Mesenchymal stem cell (in vitro differentiated cells and primary cell): ENCODE measurements around the gene FLT3LG.
A peak's percentile ranks its signal among the peaks of the same experiment; 100 is the strongest.

Experiments used
- DNase-seq: peaks from one replicate; pipeline ENCODE4 v3.0.0-alpha.2; 2013
- H2AFZ ChIP-seq: one replicate; pipeline ENCODE4 v1.6.1; 2013; ENCODE audit warnings: low read depth, mild to moderate bottlenecking, control low read depth, inconsistent platforms, low read length, moderate library complexity
- H2AK5ac ChIP-seq: 2 replicates; pipeline ENCODE4 v1.6.1; 2013; ENCODE audit warnings: low read length, moderate library complexity, mild to moderate bottlenecking, inconsistent platforms; ENCODE audit not compliant: severe bottlenecking
- H2BK120ac ChIP-seq: one replicate; pipeline ENCODE4 v1.6.1; 2013; ENCODE audit warnings: low read depth, mild to moderate bottlenecking, inconsistent platforms, low read length, moderate library complexity
- H2BK12ac ChIP-seq, 2 experiments: one replicate each; pipeline ENCODE4 v1.6.1; 2013; ENCODE audit warnings: inconsistent platforms in 2 of 2, low read length in 2 of 2, mild to moderate bottlenecking in 2 of 2, moderate library complexity in 2 of 2, control low read depth in 1 of 2
- H2BK15ac ChIP-seq: one replicate; pipeline ENCODE4 v1.6.1; 2013; ENCODE audit warnings: mild to moderate bottlenecking, low read depth, inconsistent platforms; ENCODE audit not compliant: poor library complexity, severe bottlenecking
- H2BK5ac ChIP-seq: 2 replicates; pipeline ENCODE4 v1.6.1; 2013; ENCODE audit warnings: low read depth, mild to moderate bottlenecking, low read length, control low read depth, inconsistent platforms; ENCODE audit not compliant: poor library complexity, severe bottlenecking
- H3K14ac ChIP-seq, 2 experiments: one replicate each; pipeline ENCODE4 v1.6.1; 2013; ENCODE audit warnings: inconsistent platforms in 2 of 2, low read length in 2 of 2, control low read depth in 1 of 2, mild to moderate bottlenecking in 1 of 2, moderate library complexity in 1 of 2
- H3K18ac ChIP-seq, 2 experiments: one replicate each; pipeline ENCODE4 v1.6.1; 2013; ENCODE audit warnings: inconsistent platforms in 2 of 2, low read length in 2 of 2, control low read depth in 1 of 2, low read depth in 1 of 2, mild to moderate bottlenecking in 1 of 2
- H3K23ac ChIP-seq, 2 experiments: one replicate each; pipeline ENCODE4 v1.6.1; 2013; ENCODE audit warnings: inconsistent platforms in 2 of 2, low read length in 2 of 2, mild to moderate bottlenecking in 2 of 2, moderate library complexity in 2 of 2, control low read depth in 1 of 2
- H3K27ac ChIP-seq: 2 replicates; pipeline ENCODE4 v1.5.1; 2013; ENCODE audit warnings: mild to moderate bottlenecking, moderate library complexity, low read length, control low read depth, inconsistent platforms; ENCODE audit not compliant: poor library complexity, severe bottlenecking
- H3K27me3 ChIP-seq, 2 experiments: 2 replicates each; pipeline versions ENCODE4 v1.6.1 to v1.7.0; 2013; ENCODE audit warnings: low read length in 2 of 2, mild to moderate bottlenecking in 2 of 2, moderate library complexity in 2 of 2, control low read depth in 1 of 2, inconsistent platforms in 1 of 2; ENCODE audit not compliant: control insufficient read depth in 1 of 2, insufficient read depth in 1 of 2
- H3K36me3 ChIP-seq, 2 experiments: 2 replicates each; pipeline versions ENCODE4 v1.6.1 to v1.7.0; 2013; ENCODE audit warnings: low read length in 2 of 2, control low read depth in 1 of 2, inconsistent platforms in 1 of 2, low read depth in 1 of 2, mild to moderate bottlenecking in 1 of 2; ENCODE audit not compliant: insufficient read depth in 2 of 2, control insufficient read depth in 1 of 2
- H3K4ac ChIP-seq, 2 experiments: one replicate each; pipeline ENCODE4 v1.6.1; 2013; ENCODE audit warnings: inconsistent platforms in 2 of 2, low read length in 2 of 2, mild to moderate bottlenecking in 2 of 2, moderate library complexity in 2 of 2, control low read depth in 1 of 2, low read depth in 1 of 2
- H3K4me1 ChIP-seq: 2 replicates; pipeline ENCODE4 v1.6.1; 2013; ENCODE audit warnings: low read depth, low read length, control low read depth; ENCODE audit not compliant: control insufficient read depth, insufficient read depth
- H3K4me2 ChIP-seq: 2 replicates; pipeline ENCODE4 v1.6.1; 2013; ENCODE audit warnings: low read length, mild to moderate bottlenecking, inconsistent platforms; ENCODE audit not compliant: poor library complexity, severe bottlenecking
- H3K4me3 ChIP-seq, 2 experiments: 2 replicates each; pipeline versions ENCODE4 v1.5.1 to v1.7.0; 2013; ENCODE audit warnings: low read length in 2 of 2, mild to moderate bottlenecking in 2 of 2, control low read depth in 1 of 2, low read depth in 1 of 2; ENCODE audit not compliant: insufficient read depth in 1 of 2
- H3K79me1 ChIP-seq: replicated peaks from 2 replicates; pipeline ENCODE4 v1.6.1; 2013; ENCODE audit warnings: mild to moderate bottlenecking, control low read depth, low read length, inconsistent platforms; ENCODE audit not compliant: poor library complexity, severe bottlenecking
- H3K9ac ChIP-seq: 2 replicates; pipeline ENCODE4 v1.7.0; 2013; ENCODE audit warnings: mild to moderate bottlenecking, low read length, moderate library complexity
- H3K9me3 ChIP-seq: 2 replicates; pipeline ENCODE4 v1.7.0; 2013; ENCODE audit warnings: mild to moderate bottlenecking, low read length; ENCODE audit not compliant: control insufficient read depth
- H4K8ac ChIP-seq: one replicate; pipeline ENCODE4 v1.6.1; 2013; ENCODE audit warnings: inconsistent platforms, mild to moderate bottlenecking, low read length, moderate library complexity
- H4K91ac ChIP-seq: one replicate; pipeline ENCODE4 v1.6.1; 2013; ENCODE audit warnings: mild to moderate bottlenecking, low read length, inconsistent platforms
- WGBS: methylation state at CpG from one replicate; pipeline ENCODE4 v1.1.7; 2013; ENCODE audit warnings: mixed read lengths; 5-methylcytosine and 5-hydroxymethylcytosine counted together

Gene FLT3LG

GRCh38 chr19:49435670-49436069, 38.3 kb upstream of the FLT3LG start:
- no peak overlapping the region for H2BK12ac ChIP-seq
- H2BK15ac ChIP-seq, result no peak overlapping the region
- H3K9ac ChIP-seq, result no peak overlapping the region
- no peak overlapping the region for H3K14ac ChIP-seq
- H3K4me3 ChIP-seq, result no peak overlapping the region
- 95% methylated on average over 10 of the region's 10 CpGs for WGBS
- no peaks in the 10 kb centered on the region for H3K36me3 ChIP-seq
- H3K4ac ChIP-seq, result no peak overlapping the region
- H3K27ac ChIP-seq, result no peak overlapping the region
- no peak overlapping the region for H2AFZ ChIP-seq
- H3K23ac ChIP-seq, result no peak overlapping the region
- H3K4me2 ChIP-seq, result no peak overlapping the region
- H4K91ac ChIP-seq, result no peak overlapping the region
- H3K27me3 ChIP-seq, result peaks cover 60 to 77% of the 10 kb centered on the region in 2 experiments
- H3K4me1 ChIP-seq, result peaks cover 3% of the 10 kb centered on the region
- DNase-seq, result no peak
- no peak overlapping the region for H2AK5ac ChIP-seq
- H3K79me1 ChIP-seq, result no peaks in the 10 kb centered on the region
- H3K18ac ChIP-seq, result no peak overlapping the region
- no peak overlapping the region for H2BK120ac ChIP-seq
- no peaks in the 10 kb centered on the region for H3K9me3 ChIP-seq
- H4K8ac ChIP-seq, result no peak overlapping the region
- no peak overlapping the region for H2BK5ac ChIP-seq

DNA sequence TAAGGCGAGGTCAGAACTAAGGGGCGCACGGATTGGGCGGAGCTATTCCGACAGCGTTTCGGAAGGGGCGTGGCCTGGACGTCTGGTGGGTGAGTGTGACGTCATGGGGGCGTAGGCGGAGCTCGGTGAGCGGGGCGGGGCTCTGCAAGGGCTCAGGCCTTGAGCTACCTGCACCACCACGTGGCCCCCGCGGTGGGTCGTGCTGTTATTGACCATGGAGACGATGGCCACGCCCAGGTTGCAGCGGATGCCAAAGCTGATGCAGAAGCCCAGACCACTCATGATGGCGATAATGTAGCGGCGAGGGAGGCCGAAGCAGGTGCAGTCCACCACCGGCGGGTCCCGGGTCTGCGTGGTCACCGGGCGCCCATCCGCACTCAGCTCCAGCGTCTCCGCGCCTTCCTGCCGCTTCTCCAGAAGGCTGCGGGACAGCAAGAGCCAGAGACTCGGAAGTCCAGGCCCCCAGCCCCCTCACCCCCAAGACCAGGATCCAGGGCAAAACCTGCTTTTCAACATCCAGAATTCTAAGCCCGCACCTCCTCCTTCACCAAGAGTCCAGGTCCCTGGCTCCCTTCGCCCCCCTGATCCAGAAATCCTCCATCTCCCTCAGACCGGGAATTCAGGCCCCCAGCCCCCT, 37.5 kb upstream of the FLT3LG start:
- no peak overlapping the region for H3K4me2 ChIP-seq
- no peaks in the 10 kb centered on the region for H3K79me1 ChIP-seq
- no peak overlapping the region for H3K27ac ChIP-seq
- no peak overlapping the region for H3K4ac ChIP-seq
- DNase-seq, result no peak
- no peak overlapping the region for H3K18ac ChIP-seq
- H3K9ac ChIP-seq, result no peak overlapping the region
- H2BK15ac ChIP-seq, result no peak overlapping the region
- no peaks in the 10 kb centered on the region for H3K9me3 ChIP-seq
- peak overlapping the region in 1 of 2 experiments; percentile 37 for H3K23ac ChIP-seq
- H4K91ac ChIP-seq, result no peak overlapping the region
- H2AFZ ChIP-seq, result no peak overlapping the region
- no peak overlapping the region for H3K14ac ChIP-seq
- peaks cover 58 to 78% of the 10 kb centered on the region in 2 experiments for H3K27me3 ChIP-seq
- peaks cover 8% of the 10 kb centered on the region for H3K4me1 ChIP-seq
- H2AK5ac ChIP-seq, result no peak overlapping the region
- H2BK120ac ChIP-seq, result no peak overlapping the region
- no peak overlapping the region for H2BK5ac ChIP-seq
- no peaks in the 10 kb centered on the region for H3K36me3 ChIP-seq
- WGBS, result 14% methylated on average over 42 of the region's 42 CpGs
- H4K8ac ChIP-seq, result no peak overlapping the region
- H2BK12ac ChIP-seq, result no peak overlapping the region
- no peak overlapping the region for H3K4me3 ChIP-seq

- no peak overlapping the region for H3K4me2 ChIP-seq
- H3K4me1 ChIP-seq, result peaks cover 8% of the 10 kb centered on the region
- H3K14ac ChIP-seq, result no peak overlapping the region
- no peak overlapping the region for H4K91ac ChIP-seq
- H3K9me3 ChIP-seq, result no peaks in the 10 kb centered on the region
- no peaks in the 10 kb centered on the region for H3K79me1 ChIP-seq
- H2AK5ac ChIP-seq, result no peak overlapping the region
- no peak overlapping the region for H3K4me3 ChIP-seq
- H2BK5ac ChIP-seq, result no peak overlapping the region
- no peak overlapping the region for H3K23ac ChIP-seq
- H2BK12ac ChIP-seq, result no peak overlapping the region
- H3K27me3 ChIP-seq, result peaks cover 65 to 80% of the 10 kb centered on the region in 2 experiments
- H4K8ac ChIP-seq, result no peak overlapping the region
- no peak for DNase-seq
- no peak overlapping the region for H3K18ac ChIP-seq
- 21% methylated on average over 8 of the region's 8 CpGs for WGBS
- no peak overlapping the region for H3K9ac ChIP-seq
- H2BK15ac ChIP-seq, result no peak overlapping the region
- no peak overlapping the region for H3K4ac ChIP-seq
- no peak overlapping the region for H3K27ac ChIP-seq
- no peak overlapping the region for H2AFZ ChIP-seq
- H3K36me3 ChIP-seq, result no peaks in the 10 kb centered on the region
- H2BK120ac ChIP-seq, result no peak overlapping the region
Observed at GRCh38 chr19:49437231-49437630, 36.8 kb upstream of the FLT3LG start.

GRCh38 chr19:49438261-49438660, 35.8 kb upstream of the FLT3LG start:
- Histone ChIP-seq H3K4me1 (peaks cover 14% of the 10 kb centered on the region), H2BK5ac (no peak overlapping the region), H4K91ac (no peak overlapping the region), H3K79me1 (no peaks in the 10 kb centered on the region), H2BK120ac (no peak overlapping the region), H3K4ac (no peak overlapping the region), H3K14ac (no peak overlapping the region), H3K27me3 (peaks cover 68 to 73% of the 10 kb centered on the region in 2 experiments), H2BK15ac (no peak overlapping the region), H3K36me3 (no peaks in the 10 kb centered on the region), H3K4me3 (no peak overlapping the region), H3K9me3 (no peaks in the 10 kb centered on the region), H4K8ac (no peak overlapping the region), H2BK12ac (no peak overlapping the region), H3K9ac (no peak overlapping the region), H3K27ac (no peak overlapping the region), H3K18ac (no peak overlapping the region), H2AFZ (no peak overlapping the region), H2AK5ac (no peak overlapping the region), H3K23ac (no peak overlapping the region), H3K4me2 (no peak overlapping the region)
- WGBS, result 30% methylated on average over 3 of the region's 6 CpGs
- DNase-seq, result no peak
